ENCODE results near the gene MAP2K2. TPM values are rescaled to one million over a fixed set of nuclear protein-coding genes. Genes with fewer than 3 reads are reported as not detected.

Gene MAP2K2
- total RNA-seq, 3 donors from 2014 or later: 173 to 221 (median 192) TPM

GRCh38 chr19:4055209-4055552 is 68.7 kb downstream of the MAP2K2 start:
- DNase-seq (no peak), ATAC-seq (no peak)
- no peak overlapping the region for H3K4me3 ChIP-seq
- peaks cover 73% of the 10 kb centered on the region for H3K4me1 ChIP-seq (ENCODE audit: low read depth)
- TF ChIP-seq CTCF (IDR thresholded peaks at IDR 0.05): no peak
- H3K9me3 ChIP-seq: no peaks in the 10 kb centered on the region
- intact Hi-C loops (cut with DNase I, micrococcal nuclease): no loop called here
- H3K36me3 ChIP-seq (ENCODE audit: low read depth): peaks cover 6% of the 10 kb centered on the region

GRCh38 chr19:4054441-4055208 is 69.3 kb downstream of the MAP2K2 start:
- ATAC-seq (no peak), DNase-seq (peak in 2 of 3 donors; percentile 43 to 66)
- no peak for TF ChIP-seq CTCF (IDR thresholded peaks at IDR 0.05)
- peaks cover 71% of the 10 kb centered on the region for H3K4me1 ChIP-seq (ENCODE audit: low read depth)
- no peak overlapping the region for H3K4me3 ChIP-seq
- intact Hi-C loops (cut with DNase I, micrococcal nuclease): no loop called here
- H3K36me3 ChIP-seq (ENCODE audit: low read depth): peaks cover 7% of the 10 kb centered on the region
- no peaks in the 10 kb centered on the region for H3K9me3 ChIP-seq

GRCh38 chr19:4053423-4054324 is 70.2 kb downstream of the MAP2K2 start:
- no peaks in the 10 kb centered on the region for H3K9me3 ChIP-seq
- H3K4me3 ChIP-seq: no peak overlapping the region
- intact Hi-C loops (cut with DNase I, micrococcal nuclease): no loop called here
- DNase-seq (peak; percentile 61 to 79 (median 76)), ATAC-seq (peak; percentile 14)
- peaks cover 66% of the 10 kb centered on the region for H3K4me1 ChIP-seq (ENCODE audit: low read depth)
- peaks cover 12% of the 10 kb centered on the region for H3K36me3 ChIP-seq (ENCODE audit: low read depth)
- no peak for TF ChIP-seq CTCF (IDR thresholded peaks at IDR 0.05)

GRCh38 chr19:4052993-4053422 is 70.9 kb downstream of the MAP2K2 start:
- peak; percentile 84 to 88 (median 84) for DNase-seq
- intact Hi-C loops (cut with DNase I, micrococcal nuclease): no loop called here
- H3K4me3 ChIP-seq: no peak overlapping the region

More at GRCh38 chr19:4052993-4053422, 70.9 kb downstream of the MAP2K2 start:
- peak; percentile 41 for ATAC-seq
- Histone ChIP-seq H3K9me3 (no peaks in the 10 kb centered on the region), H3K4me1 (ENCODE audit: low read depth) (peaks cover 59% of the 10 kb centered on the region), H3K36me3 (ENCODE audit: low read depth) (peaks cover 12% of the 10 kb centered on the region)
- no peak for TF ChIP-seq CTCF (IDR thresholded peaks at IDR 0.05)

Measured in mucosa of descending colon (tissue), 3 donors.